DMS53 treated with DMSO at 0.1 percent for 48 hours (cell line): Measurements from ENCODE around the gene SKA2.
"Not testable (repeated sequence)": the region's sequence is repeated elsewhere in the genome, so short reads cannot be mapped to it uniquely, and the experiment has no call there.

Source experiments
- DNase-seq: peaks from one replicate; lab custom pipeline; 2025; ENCODE audit not compliant: unreplicated experiment; lab: John Stamatoyannopoulos, UW

The SKA2 gene

DNA sequence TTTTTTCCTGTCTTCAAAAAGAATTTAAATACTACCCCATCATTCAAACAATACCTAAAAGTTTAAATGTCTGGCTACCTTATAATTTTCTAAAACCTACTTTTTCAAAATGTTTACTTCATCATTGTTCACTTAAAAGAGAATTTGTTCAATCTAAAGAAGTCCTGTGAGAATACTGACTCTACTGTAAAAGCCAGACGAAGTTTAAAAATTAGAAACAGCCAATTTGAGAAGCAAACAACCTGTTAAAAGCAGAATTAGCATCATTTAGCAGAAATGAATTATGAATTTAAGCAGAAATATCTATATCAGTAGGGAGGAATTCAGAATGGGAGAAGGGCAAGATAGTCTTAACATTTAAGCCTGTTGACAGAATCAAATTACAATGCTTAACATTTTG, 2.1 kb downstream of the SKA2 start:
- DNase-seq = no peak

DNA sequence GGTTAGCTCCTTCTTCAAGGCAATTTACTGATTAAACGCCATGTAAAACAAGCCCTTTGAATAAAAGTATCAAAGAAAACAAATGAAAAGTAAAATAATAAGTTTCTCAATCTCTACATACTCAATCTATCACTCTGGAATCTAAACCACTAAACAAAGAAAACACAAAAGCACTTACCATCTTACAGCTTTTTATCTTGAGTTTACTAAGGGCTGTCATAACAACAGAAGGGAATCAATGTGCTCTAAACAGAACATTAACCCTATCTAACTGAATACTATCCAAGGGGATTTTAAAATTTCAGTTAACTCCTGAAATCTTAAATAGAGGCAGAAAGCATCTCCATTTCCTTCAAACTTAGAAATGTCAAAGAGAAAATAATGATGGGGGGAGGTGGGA, 3.4 kb downstream of the SKA2 start:
- DNase-seq = no peak

GRCh38 chr17:59151006-59151405, 4.0 kb downstream of the SKA2 start:
- no peak for DNase-seq

DNA sequence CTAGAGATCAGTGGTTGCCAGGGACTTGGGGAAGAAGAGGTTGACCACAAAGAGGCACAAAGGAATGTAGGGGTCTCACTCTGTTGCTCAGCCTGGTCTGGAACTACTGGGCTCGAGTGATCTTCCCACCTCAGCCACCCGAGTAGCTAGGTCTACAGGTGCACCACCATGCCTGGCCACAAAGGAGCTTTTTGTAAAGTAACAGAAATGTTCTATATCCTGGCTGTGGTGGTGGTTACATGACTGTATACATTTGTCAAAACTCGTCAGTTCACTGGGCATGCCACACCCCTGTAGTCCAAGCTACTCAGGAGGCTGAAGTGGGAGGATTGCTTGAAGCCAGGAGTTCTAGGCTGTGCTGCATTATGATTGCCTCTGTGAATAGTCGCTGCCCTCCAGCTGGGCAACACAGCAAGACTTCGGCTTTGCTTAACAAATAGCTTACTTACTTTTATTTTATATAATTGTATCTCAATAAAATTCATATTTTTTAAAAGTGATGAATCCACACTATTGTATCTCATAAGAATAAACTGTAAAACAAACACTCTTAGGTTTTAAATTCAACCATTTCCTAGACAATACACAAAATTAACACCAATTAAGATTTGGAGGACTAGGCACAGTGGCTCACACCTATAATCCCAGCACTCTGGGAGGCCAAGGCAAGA, 5.0 kb downstream of the SKA2 start:
- DNase-seq = no peak

DNA sequence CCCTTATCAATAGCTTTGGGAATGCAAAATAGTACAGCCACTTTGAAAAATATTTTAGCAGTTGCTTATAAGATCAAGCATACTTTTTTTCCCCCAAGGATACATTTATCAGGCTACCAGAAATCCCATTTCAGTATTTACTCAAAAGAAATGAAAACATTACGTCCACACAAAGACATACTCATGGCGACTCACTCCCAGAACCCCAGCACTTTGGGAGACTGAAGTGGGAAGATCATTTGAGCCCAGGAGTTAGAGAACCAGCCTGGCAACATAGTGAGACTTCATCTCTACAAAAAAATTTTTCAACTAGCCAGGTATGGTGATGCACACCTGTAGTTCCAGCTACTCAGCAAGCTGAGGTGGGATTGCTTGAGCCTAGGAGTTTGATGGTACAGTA, 5.9 kb downstream of the SKA2 start:
- DNase-seq = no peak

GRCh38 chr17:59145571-59146096, 9.4 kb downstream of the SKA2 start:
- DNase-seq = no peak

DNA sequence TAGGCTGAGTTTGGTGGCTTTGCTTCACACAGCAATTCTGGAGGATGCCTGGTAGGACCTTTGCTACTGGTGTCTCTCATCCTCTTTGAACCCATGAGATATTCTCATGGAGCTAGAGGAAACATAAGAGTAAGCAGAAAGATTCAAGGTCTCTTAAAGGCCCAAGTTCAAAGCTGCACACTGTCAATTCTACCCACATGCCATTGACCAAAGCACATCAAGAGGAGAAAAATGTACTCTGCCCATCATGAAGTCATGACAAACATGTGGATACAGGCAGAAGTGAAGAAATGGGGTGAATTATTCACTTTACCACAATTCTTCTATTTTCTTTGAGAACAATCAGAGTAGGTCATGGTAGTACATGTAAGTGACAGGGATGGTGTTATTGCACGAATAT, 13.1 kb downstream of the SKA2 start:
- no peak for DNase-seq

GRCh38 chr17:59139939-59140338, 15.0 kb downstream of the SKA2 start:
- no peak for DNase-seq

GRCh38 chr17:59138339-59138738, 16.6 kb downstream of the SKA2 start:
- not testable (repeated sequence) for DNase-seq

- DNase-seq = no peak
These were observed 23.9 kb downstream of the SKA2 start for GRCh38 chr17:59131131-59131530.

DNA sequence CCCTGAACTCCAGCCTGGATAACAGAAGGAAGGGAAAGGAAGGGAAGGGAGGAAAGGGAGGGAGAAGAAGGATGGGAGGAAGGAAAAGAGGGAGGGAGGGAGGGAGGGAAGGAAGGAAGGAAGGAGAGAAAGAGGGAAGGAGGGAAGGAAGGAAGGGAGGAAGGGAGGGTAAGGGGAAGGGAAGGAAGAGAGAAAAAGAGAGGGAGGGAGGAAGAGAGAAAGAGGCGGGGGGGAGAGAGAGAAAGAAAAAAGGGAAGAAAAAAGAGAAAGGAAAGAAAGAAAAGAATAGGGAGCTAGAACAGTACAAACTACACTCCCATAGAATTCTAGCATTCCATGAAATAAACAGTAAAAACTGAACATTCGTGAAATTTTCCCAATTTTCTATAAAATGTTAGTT, 25.2 kb downstream of the SKA2 start:
- DNase-seq = no peak

DNA sequence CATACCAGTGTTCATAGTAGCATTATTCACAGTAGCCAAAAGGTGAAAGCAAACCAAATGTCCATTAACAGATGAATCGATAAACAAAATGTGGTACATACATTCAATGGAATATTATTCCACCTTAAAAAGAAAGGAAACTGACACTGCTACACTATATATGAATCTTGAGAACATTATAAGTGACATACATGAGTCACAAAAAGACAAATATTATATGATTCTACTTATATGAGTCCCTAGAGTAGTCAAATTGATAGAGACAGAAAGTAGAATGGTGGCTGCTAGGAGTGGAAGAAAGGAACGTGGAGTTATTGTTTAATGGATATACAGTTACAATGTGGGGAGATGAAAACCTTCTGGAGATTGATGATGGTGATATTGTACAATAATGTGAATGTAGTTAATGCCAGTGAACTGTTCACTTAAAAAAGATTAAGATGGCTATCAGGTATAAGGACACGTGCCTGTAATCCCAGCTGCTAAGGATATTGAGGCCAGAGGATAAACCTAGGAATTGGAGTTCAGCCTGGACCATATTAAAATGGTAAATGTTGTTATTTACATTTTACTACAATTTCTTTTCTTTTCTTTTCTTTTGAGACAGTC, 28.1 kb downstream of the SKA2 start:
- no peak for DNase-seq

GRCh38 chr17:59124665-59125064, 30.3 kb downstream of the SKA2 start:
- DNase-seq = no peak

DNA sequence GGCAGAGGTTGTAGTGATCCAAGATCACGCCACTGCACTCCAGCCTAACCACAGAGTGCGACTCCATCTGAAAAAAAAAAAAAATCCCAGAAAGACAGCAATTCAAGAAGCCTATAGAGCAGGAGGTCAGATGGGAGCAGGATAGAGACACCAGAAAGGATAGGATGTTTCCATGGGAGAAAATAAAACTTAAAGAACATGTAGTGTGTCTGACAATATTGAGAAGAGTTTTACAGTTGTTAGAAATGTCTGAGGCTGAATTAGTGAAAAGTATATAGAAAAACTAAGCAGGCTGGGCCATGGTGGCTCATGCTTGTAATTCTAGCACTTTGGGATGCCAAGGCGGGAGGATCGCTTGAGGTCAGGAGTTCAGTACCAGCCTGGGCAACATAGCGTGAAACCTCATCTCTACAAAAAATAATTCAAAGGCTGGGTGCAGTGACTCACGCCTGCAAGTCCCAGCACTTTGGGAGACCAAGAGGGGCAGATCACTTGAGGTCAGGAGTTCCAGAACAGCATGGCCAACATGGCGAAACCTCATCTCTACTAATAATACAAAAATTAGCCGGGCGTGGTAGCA, 33.0 kb downstream of the SKA2 start:
- DNase-seq = no peak

GRCh38 chr17:59115474-59115873, 39.5 kb downstream of the SKA2 start:
- no peak for DNase-seq

- no peak for DNase-seq
These were observed 43.4 kb downstream of the SKA2 start for GRCh38 chr17:59111539-59111938.

DNA sequence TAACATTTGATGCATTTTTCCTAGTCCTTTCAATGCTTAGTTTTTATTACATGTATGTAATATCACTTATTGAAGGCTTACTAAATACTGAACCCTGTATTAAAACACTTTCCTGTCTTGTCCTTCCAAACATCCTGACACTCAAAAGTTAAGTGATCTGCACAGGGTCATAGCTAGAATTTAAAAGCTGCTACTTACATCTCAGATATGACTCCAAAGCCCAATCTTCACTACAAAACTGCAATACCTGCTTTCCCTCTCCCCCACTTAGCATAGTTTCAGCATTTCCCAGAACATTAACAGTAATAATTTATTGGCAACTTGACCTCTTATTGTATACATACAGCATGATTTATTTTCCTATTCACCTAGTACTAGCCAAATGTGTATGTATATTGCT, 44.0 kb downstream of the SKA2 start:
- no peak for DNase-seq

GRCh38 chr17:59108400-59109102, 46.4 kb downstream of the SKA2 start:
- DNase-seq = no peak

DNA sequence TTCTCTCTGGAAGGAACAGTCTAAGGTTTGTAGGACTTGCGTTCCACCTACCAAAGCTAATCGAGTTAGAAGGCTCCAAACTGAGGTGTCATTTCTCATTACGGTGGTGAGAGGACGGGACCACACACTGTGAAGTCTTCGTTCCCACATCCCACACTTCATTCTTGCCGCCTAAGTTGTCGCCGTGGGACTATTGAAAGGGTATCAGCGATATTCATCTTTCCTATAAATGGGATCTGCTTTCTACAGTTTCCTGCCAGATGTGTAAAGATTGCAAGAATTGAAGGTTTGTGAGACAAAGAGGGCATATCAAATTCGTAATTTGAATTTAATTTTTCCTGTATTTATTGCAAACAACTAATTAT, 47.7 kb downstream of the SKA2 start:
- DNase-seq = no peak

- peak; percentile 94 for DNase-seq
These were observed 48.3 kb downstream of the SKA2 start, which contains the start of gene TRIM37 for GRCh38 chr17:59106463-59107305. Gene TRIM37 (minus strand): TSS chr17:59106880. CDS start chr17:59106461, 419 bp downstream.
